DND-41 (cell line): ENCODE results near the gene MIPOL1.

ENCODE experiments used
- CTCF ChIP-seq: IDR thresholded peaks from 2 replicates; pipeline ENCODE4 v1.5.1; 2012; ENCODE audit warnings: borderline replicate concordance, low read length, moderate library complexity, mild to moderate bottlenecking; ENCODE audit not compliant: poor library complexity, severe bottlenecking; ENCODE audit errors: extremely low read depth
- EZH2 ChIP-seq: IDR thresholded peaks from 3 replicates; pipeline ENCODE4 v1.6.1; 2012; ENCODE audit warnings: borderline replicate concordance, low read depth, mild to moderate bottlenecking, moderate library complexity, low read length, inconsistent platforms; ENCODE audit not compliant: severe bottlenecking

- TF ChIP-seq CTCF = no peak
- no peak for TF ChIP-seq EZH2
Measured at GRCh38 chr14:37237094-37237493, 39.4 kb downstream of the MIPOL1 start.
